Measurements from ENCODE around the gene MPRIP.

MPRIP gene

DNA sequence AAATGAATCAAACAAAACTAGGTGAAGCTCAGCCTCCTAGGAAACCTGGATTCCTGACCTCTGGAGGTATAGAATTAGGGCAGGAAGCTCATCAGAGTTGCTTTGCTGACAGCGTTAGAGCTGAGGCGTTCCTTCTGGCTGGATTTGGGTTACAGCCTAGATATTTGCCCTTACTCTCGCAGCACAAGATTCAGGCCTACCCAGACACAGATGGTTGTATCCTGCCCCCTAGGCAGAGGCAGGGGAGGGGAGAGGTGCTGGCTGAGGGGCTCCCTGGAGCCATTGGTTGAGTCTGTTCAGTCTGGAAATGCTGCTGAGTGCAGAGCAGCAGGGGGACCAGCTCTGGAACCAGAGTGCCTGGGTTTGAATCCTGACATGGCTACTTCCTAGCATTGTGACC lies 78.4 kb downstream of the MPRIP start:
- no peak for TF ChIP-seq SIN3A (IDR thresholded peaks at IDR 0.05; ENCODE audit: borderline replicate concordance, insufficient read depth, low read length)
- TF ChIP-seq, protein P1, sequence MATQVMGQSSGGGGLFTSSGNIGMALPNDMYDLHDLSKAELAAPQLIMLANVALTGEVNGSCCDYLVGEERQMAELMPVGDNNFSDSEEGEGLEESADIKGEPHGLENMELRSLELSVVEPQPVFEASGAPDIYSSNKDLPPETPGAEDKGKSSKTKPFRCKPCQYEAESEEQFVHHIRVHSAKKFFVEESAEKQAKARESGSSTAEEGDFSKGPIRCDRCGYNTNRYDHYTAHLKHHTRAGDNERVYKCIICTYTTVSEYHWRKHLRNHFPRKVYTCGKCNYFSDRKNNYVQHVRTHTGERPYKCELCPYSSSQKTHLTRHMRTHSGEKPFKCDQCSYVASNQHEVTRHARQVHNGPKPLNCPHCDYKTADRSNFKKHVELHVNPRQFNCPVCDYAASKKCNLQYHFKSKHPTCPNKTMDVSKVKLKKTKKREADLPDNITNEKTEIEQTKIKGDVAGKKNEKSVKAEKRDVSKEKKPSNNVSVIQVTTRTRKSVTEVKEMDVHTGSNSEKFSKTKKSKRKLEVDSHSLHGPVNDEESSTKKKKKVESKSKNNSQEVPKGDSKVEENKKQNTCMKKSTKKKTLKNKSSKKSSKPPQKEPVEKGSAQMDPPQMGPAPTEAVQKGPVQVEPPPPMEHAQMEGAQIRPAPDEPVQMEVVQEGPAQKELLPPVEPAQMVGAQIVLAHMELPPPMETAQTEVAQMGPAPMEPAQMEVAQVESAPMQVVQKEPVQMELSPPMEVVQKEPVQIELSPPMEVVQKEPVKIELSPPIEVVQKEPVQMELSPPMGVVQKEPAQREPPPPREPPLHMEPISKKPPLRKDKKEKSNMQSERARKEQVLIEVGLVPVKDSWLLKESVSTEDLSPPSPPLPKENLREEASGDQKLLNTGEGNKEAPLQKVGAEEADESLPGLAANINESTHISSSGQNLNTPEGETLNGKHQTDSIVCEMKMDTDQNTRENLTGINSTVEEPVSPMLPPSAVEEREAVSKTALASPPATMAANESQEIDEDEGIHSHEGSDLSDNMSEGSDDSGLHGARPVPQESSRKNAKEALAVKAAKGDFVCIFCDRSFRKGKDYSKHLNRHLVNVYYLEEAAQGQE (IDR thresholded peaks at IDR 0.05; ENCODE audit: insufficient read depth in 1 of 2, low read depth in 2 of 2, low read length in 2 of 2): no peak
- no peak for TF ChIP-seq POLR2AphosphoS5 (IDR thresholded peaks at IDR 0.05; ENCODE audit: low read depth, low read length)
- no peak for TF ChIP-seq FOXP2 (optimal IDR thresholded peaks at IDR 0.05; ENCODE audit: borderline replicate concordance, extremely low read depth, extremely low read length, insufficient read depth)
- TF ChIP-seq TAF1 (IDR thresholded peaks at IDR 0.05; ENCODE audit: borderline replicate concordance, insufficient read depth, low read length): no peak

DNA sequence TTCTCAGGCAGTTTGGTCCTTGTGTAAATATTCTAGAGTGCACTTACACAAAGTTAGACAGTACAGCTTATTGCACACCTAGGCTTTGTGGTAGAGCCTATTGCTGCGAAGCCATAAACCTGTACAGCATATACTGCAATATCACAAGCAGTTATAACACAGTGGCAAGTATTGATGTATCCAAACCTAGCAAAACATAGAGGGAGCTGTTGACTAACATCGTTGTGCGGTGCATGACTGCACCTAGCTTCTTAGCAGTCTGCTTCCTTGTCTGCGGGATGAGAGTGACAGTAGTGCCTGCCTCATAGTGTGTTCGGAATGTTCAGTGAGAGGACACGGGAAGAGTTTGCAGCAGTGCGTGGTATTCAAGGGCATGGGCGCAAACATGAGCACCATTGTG lies 78.9 kb downstream of the MPRIP start:
- no peak for TF ChIP-seq SIN3A (IDR thresholded peaks at IDR 0.05; ENCODE audit: borderline replicate concordance, insufficient read depth, low read length)
- no peak for TF ChIP-seq POLR2AphosphoS5 (IDR thresholded peaks at IDR 0.05; ENCODE audit: low read depth, low read length)
- TF ChIP-seq TAF1 (IDR thresholded peaks at IDR 0.05; ENCODE audit: borderline replicate concordance, insufficient read depth, low read length): no peak
- no peak for TF ChIP-seq FOXP2 (optimal IDR thresholded peaks at IDR 0.05; ENCODE audit: borderline replicate concordance, extremely low read depth, extremely low read length, insufficient read depth)
- TF ChIP-seq, protein P1 (IDR thresholded peaks at IDR 0.05; ENCODE audit: insufficient read depth in 1 of 2, low read depth in 2 of 2, low read length in 2 of 2): no peak

DNA sequence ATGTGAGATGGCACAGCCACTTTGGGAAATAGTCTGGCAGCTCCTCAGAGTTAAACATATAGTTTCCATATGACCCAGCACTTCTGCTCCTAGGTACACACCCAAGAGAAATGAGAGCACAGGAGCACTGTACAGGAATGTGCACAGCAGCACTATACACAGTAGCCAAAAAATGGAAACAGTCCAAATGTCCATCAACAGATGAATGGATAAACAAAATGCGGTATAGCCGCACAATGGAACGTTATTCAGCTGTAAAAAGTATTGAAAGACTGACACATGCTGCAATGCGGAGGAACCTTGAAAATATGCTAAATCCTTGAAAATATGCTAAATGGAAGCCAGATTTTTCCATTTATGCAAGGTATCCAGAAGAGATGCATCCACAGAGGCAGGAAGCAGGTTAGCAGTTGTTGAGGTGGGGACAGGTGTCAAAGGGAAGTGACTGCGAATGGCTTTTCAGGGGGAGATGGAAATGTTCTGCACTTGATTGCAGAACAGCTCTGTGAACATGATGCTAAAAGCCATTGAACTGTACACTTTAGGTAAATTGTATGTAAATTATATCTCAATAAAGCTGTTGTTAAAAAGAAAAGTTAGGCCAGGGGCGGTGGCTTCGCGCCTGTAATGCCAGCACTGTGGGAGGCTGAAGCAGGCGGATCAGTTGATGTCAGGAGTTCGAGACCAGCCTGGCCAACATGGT lies 80.7 kb downstream of the MPRIP start:
- TF ChIP-seq SIN3A (IDR thresholded peaks at IDR 0.05; ENCODE audit: borderline replicate concordance, insufficient read depth, low read length) (no peak), FOXP2 (optimal IDR thresholded peaks at IDR 0.05; ENCODE audit: borderline replicate concordance, extremely low read depth, extremely low read length, insufficient read depth) (no peak), TAF1 (IDR thresholded peaks at IDR 0.05; ENCODE audit: borderline replicate concordance, insufficient read depth, low read length) (no peak), POLR2AphosphoS5 (IDR thresholded peaks at IDR 0.05; ENCODE audit: low read depth, low read length) (no peak)
- TF ChIP-seq, protein P1 (IDR thresholded peaks at IDR 0.05; ENCODE audit: insufficient read depth in 1 of 2, low read depth in 2 of 2, low read length in 2 of 2): no peak

DNA sequence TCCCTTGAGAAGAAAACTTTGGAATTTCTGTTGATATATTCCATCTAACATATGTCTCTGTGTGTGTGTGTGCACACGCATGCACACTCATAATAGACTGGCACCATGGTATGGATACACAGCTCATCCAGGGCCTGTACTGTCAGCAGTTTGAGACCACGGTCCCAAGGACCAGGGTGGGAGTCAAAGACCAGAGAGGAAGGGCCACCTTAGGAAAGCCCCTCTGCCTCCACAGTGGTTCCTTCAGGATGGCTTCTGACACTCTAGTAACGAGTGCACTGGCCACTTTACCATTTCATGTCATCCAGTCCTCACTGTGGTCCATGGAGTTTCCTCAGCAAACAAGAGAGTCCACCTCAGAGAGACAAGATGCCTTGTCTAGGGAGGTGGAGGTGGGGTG lies 82.1 kb downstream of the MPRIP start:
- TF ChIP-seq SIN3A (IDR thresholded peaks at IDR 0.05; ENCODE audit: borderline replicate concordance, insufficient read depth, low read length) (no peak), TAF1 (IDR thresholded peaks at IDR 0.05; ENCODE audit: borderline replicate concordance, insufficient read depth, low read length) (no peak), FOXP2 (optimal IDR thresholded peaks at IDR 0.05; ENCODE audit: borderline replicate concordance, extremely low read depth, extremely low read length, insufficient read depth) (no peak), POLR2AphosphoS5 (IDR thresholded peaks at IDR 0.05; ENCODE audit: low read depth, low read length) (no peak)
- TF ChIP-seq, protein P1 (IDR thresholded peaks at IDR 0.05; ENCODE audit: insufficient read depth in 1 of 2, low read depth in 2 of 2, low read length in 2 of 2): no peak
